ENCODE results near the gene LPAR6. TPM values are rescaled to one million over a fixed set of nuclear protein-coding genes. Genes with fewer than 3 reads are reported as not detected.

LPAR6 gene, protein sequence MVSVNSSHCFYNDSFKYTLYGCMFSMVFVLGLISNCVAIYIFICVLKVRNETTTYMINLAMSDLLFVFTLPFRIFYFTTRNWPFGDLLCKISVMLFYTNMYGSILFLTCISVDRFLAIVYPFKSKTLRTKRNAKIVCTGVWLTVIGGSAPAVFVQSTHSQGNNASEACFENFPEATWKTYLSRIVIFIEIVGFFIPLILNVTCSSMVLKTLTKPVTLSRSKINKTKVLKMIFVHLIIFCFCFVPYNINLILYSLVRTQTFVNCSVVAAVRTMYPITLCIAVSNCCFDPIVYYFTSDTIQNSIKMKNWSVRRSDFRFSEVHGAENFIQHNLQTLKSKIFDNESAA
- 3.6 TPM in 2 replicates for total RNA-seq (2014; rRNA removed)
- percentile 37 among the genes with signal in this experiment for Bru-seq, nascent RNA
- BruChase-seq, experiment 1, labeled RNA remaining after a 6-hour chase = percentile 33 among the genes with signal in this experiment
- BruChase-seq, experiment 2, labeled RNA remaining after a 2-hour chase = percentile 53 among the genes with signal in this experiment
- long read RNA-seq, partial matches to known transcripts = 36 of 40 reads
- long read RNA-seq, other reads (novel, unspliced or antisense) = 2 of 40 reads

DNA sequence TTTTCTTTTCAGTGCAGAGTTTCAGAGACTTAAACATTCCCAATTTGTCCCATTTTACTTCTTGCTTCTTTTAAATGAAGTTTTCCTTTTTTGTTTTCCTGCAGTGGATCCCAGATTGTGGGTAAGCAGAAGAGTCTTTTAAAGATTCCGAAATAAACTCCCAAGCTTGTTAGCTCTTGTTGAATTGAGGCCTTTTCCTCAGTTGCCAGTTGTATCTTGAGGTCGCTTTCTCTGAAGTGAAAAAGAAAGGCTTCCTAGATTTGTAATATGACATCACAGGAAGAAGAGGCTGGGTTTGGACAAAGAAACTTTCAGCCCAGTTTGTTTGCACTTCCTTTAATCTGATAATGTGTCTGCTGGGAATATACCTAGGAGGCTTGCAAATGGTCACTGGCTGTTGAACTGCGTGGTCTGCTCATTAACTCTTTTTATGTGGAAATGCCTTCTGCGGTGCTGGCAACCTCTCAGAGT, at the start of gene LPAR6:
TSS of gene LPAR6 (minus strand) at position 233 of the 471 bp plus-strand sequence. CDS start 690 bp downstream, outside the sequence.
- Histone ChIP-seq H3K27me3 (ENCODE audit: low read length) (no peaks in the 10 kb centered on the region), H3K4me1 (ENCODE audit: insufficient read depth, low read length) (peaks cover 26% of the 10 kb centered on the region), H3K79me2 (ENCODE audit: low read length) (peaks cover 36% of the 10 kb centered on the region), H3K27ac (ENCODE audit: low read length) (peak within 1 kb of the TSS; percentile 72), H3K4me2 (ENCODE audit: low read length) (peak within 1 kb of the TSS; percentile 88), H3K9me2 (replicated peaks; ENCODE audit: low read length) (no peaks in the 10 kb centered on the region), H3K4me3 (ENCODE audit: low read length) (peak within 1 kb of the TSS; percentile 73), H3K9ac (ENCODE audit: low read length) (peak within 1 kb of the TSS; percentile 75), H4K20me1 (ENCODE audit: low read length) (no peaks in the 10 kb centered on the region), H3K36me3 (ENCODE audit: low read depth, low read length) (no peaks in the 10 kb centered on the region), H3F3A (ENCODE audit: low read length, unreplicated experiment) (peaks cover 7% of the 10 kb centered on the region), H3K9me3 (ENCODE audit: low read length) (no peaks in the 10 kb centered on the region), H2AFZ (ENCODE audit: low read length) (peak within 1 kb of the TSS; percentile 45)
- POLR2A ChIA-PET (ENCODE audit: unreplicated experiment) = interaction anchor here (0.6 kb wide), 1 partner anchor 120 kb away, joined by 5 read pairs; the partner anchor contains the start of gene RCBTB2
- ATAC-seq (peak; percentile 63), DNase-seq (peak; percentile 69)
- CTCF ChIA-PET = no interaction called here
- no peak for TF ChIP-seq EZH2 (IDR thresholded peaks at IDR 0.05; ENCODE audit: low read length, unreplicated experiment)
- TF ChIP-seq, protein P1, sequence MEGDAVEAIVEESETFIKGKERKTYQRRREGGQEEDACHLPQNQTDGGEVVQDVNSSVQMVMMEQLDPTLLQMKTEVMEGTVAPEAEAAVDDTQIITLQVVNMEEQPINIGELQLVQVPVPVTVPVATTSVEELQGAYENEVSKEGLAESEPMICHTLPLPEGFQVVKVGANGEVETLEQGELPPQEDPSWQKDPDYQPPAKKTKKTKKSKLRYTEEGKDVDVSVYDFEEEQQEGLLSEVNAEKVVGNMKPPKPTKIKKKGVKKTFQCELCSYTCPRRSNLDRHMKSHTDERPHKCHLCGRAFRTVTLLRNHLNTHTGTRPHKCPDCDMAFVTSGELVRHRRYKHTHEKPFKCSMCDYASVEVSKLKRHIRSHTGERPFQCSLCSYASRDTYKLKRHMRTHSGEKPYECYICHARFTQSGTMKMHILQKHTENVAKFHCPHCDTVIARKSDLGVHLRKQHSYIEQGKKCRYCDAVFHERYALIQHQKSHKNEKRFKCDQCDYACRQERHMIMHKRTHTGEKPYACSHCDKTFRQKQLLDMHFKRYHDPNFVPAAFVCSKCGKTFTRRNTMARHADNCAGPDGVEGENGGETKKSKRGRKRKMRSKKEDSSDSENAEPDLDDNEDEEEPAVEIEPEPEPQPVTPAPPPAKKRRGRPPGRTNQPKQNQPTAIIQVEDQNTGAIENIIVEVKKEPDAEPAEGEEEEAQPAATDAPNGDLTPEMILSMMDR (conservative IDR thresholded peaks at IDR 0.05; ENCODE audit: low read depth, low read length) = no peak
- intact Hi-C loops (cut with micrococcal nuclease) = loop anchor here (2.0 to 5.0 kb wide), 3 partner anchors 36 to 149 kb away; partner anchors contain the start of gene RCBTB2
- BruUV-seq (replicated peaks) = no TSS peak

DNA sequence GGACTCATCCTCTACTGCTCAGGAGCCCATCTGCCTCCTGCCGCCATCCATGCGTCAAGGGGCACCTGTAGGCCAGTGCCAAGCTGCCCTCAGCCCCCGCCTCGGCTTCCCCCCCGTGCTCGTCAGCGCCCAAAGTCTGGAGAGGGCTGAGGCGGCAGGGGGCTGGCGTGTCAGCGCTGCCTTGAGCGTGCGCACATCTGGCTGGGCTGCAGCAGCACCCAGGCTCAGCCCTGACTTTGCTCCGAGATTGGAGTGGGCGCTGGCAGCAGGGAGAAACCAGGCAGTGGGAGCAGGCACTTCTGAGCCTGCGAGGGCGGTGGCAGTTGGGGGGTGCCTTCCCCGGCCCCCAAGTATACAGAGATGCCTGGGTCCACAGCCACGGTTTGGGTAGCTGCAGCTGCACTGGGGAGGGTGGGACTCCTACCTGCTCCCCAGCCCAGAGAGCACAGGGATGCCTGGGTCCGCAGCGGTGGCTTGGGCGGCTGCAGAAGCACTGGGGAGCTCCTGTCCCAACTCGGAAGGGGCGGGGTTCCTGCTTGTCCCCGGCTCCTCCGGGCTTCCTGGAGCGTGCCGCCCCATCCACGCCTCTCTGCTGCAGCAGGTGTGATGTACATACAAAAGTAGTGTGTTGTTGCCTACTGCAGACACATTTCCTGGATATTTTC, 44.8 kb upstream of the LPAR6 start:
- ChIA-PET POLR2A (ENCODE audit: unreplicated experiment) (no interaction called here), CTCF (no interaction called here)
- TF ChIP-seq, protein P1 (conservative IDR thresholded peaks at IDR 0.05; ENCODE audit: low read depth, low read length) = no peak
- no peak for TF ChIP-seq EZH2 (IDR thresholded peaks at IDR 0.05; ENCODE audit: low read length, unreplicated experiment)
- no peak for TF ChIP-seq EZH2phosphoT487 (IDR thresholded peaks at IDR 0.05; ENCODE audit: borderline replicate concordance, low read length)
- BruUV-seq (replicated peaks) = no TSS peak
- H3K79me2 ChIP-seq (ENCODE audit: low read length) = no peaks in the 10 kb centered on the region
- no peak overlapping the region for H3K27ac ChIP-seq (ENCODE audit: low read length)
- H3K27me3 ChIP-seq (ENCODE audit: low read length) = no peaks in the 10 kb centered on the region
- H3K36me3 ChIP-seq (ENCODE audit: low read depth, low read length) = peaks cover 13% of the 10 kb centered on the region
- H3F3A ChIP-seq (ENCODE audit: low read length, unreplicated experiment) = no peaks in the 10 kb centered on the region
- H3K4me1 ChIP-seq (ENCODE audit: insufficient read depth, low read length) = no peaks in the 10 kb centered on the region
- no peaks in the 10 kb centered on the region for H3K9me2 ChIP-seq (replicated peaks; ENCODE audit: low read length)
- no peak overlapping the region for H3K9ac ChIP-seq (ENCODE audit: low read length)
- no peak overlapping the region for H3K4me2 ChIP-seq (ENCODE audit: low read length)
- H4K20me1 ChIP-seq (ENCODE audit: low read length) = no peaks in the 10 kb centered on the region
- no peak overlapping the region for H3K4me3 ChIP-seq (ENCODE audit: low read length)
- H2AFZ ChIP-seq (ENCODE audit: low read length) = no peak overlapping the region
- ATAC-seq (no peak), DNase-seq (no peak)
- intact Hi-C loops (cut with micrococcal nuclease) = no loop called here
- H3K9me3 ChIP-seq (ENCODE audit: low read length) = no peaks in the 10 kb centered on the region

Data from PC-3 (cell line).